CD4-positive, alpha-beta T cell treated with Interleukin-1 beta for 1 hour (primary cell): ENCODE data around the gene C14orf119.
"Not testable (repeated sequence)": the region's sequence is repeated elsewhere in the genome, so short reads cannot be mapped to it uniquely, and the experiment has no call there.

Experiments used
- DNase-seq, 2 donors: peaks; one replicate each; pipeline ENCODE4 v3.0.0-alpha.2; 2020 to 2022

Gene C14orf119

GRCh38 chr14:23091294-23092225, 3.7 kb upstream of the C14orf119 start:
- no peak for DNase-seq

DNA sequence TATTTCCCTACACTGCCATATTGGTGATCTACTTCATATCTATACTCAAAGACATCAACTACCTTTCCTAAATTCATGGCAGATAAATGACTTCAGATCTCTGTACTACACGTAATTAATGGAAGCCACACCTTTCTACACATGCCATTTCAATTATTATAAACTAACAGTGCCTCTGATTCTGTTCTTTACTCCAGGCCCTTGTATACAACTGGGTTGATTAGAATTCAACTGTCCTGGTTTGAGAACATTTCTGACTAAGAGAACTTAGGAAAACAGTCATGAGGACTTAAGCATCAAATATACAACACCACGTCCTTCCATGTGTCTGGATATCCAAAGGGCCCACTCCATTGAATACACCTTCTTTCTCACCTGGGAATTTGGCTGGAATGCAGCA, 2.2 kb upstream of the C14orf119 start:
- no peak for DNase-seq

- DNase-seq, result no peak
Measured at GRCh38 chr14:23093526-23093925, 1.8 kb upstream of the C14orf119 start.

GRCh38 chr14:23093991-23094665, 1.2 kb upstream of the C14orf119 start:
- peak in 1 of 2 donors; percentile 86 for DNase-seq

DNA sequence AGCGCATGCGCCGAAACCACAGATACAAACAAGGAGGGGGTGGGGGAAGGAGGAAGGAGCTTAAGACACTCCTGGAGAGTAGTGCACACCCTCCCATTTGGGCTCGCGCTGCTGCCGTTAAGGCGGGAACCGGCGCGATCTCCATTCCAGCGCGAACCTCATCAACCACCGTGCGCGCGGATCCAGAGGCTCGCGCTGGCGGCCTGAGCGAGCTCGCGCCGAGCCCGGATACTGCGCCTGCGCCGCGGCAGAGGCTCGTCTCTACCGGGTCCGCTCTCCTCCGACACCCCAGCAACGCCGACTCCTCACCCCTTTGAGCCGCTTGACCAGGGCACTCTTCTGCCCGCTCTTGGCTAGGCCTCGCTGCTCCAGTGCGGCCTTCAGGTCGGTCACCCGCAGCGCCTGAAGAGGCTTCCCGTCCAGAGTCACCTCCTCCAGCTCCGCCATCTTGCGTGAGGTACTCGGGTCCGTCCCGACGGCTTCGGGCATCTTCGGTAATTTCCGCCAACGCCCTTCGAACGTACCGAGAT, 574 bp upstream of the C14orf119 start, which contains the start of gene ACIN1:
Gene ACIN1 (minus strand): TSS at position 471 of the 530 bp plus-strand sequence. CDS start 24 bp downstream, at position 447.
- peak in 1 of 2 donors; percentile 81 for DNase-seq

- DNase-seq, result no peak
Measured at GRCh38 chr14:23097786-23098185, 2.5 kb downstream of the C14orf119 start.

DNA sequence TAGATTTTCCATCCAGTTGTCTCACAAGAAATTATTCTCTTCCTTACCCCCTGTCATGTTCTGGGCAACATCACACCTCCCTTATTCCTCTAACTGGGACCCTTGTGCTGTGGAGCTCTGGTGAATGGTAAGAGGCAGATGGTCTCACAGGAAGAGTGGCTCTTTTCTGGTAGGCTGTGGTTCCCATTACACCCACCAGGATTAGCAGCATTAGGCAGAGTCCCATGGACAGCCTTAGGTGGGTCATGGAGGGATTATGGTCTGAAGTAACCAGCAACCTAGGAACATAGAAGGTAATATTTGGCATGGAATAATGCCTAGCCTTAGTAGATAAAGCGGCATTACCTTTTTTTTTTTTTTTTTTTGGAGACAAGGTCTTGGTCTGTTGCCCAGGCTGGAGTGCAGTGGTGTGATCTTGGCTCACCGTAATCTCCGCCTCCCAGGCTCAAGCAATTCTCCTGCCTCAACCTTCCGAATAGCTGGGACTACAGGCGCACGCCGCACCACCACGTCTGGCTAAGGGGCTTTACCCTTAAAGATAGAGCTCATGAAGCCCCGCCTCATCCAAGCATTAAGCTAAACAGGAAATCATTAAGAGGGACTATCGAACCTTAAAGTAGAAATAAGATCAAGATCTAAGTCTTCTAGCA, 4.0 kb downstream of the C14orf119 start:
- no peak for DNase-seq

DNA sequence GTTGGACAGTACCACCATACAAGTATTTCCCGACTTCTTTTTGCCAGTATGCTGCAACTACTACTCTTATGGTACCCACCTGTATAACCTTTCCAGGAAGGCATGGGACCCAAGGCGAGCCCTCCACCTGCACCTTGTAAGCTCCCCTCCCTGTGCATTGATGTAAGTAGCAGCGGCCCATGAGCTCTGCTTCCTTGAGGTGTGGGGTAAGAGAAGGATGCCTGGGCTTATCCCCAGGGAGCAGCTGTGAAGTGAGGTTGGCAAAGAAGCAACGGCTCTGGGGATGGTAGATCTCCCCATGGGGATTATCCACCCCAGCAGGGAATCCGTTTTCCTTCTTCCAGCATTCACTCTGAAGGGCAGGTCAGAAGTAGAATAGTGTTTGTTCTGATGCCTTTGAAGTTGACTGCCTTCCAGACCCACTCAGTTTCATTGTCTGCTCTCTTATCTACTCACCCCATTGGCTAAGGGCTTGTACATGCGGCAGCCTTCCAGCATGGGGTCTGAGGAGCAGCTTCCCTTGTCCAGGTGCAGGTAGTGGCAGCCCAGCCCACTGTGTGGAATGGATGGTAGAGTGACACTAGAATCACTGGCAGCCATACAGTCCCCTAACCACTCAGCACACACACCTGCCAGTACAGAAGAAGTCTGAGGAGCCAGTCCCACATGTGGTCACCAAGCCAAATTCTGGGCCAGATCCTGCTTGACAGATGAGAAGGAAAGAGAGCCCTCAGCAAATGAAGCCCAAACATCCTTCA, 6.1 kb downstream of the C14orf119 start:
- DNase-seq, result no peak

DNA sequence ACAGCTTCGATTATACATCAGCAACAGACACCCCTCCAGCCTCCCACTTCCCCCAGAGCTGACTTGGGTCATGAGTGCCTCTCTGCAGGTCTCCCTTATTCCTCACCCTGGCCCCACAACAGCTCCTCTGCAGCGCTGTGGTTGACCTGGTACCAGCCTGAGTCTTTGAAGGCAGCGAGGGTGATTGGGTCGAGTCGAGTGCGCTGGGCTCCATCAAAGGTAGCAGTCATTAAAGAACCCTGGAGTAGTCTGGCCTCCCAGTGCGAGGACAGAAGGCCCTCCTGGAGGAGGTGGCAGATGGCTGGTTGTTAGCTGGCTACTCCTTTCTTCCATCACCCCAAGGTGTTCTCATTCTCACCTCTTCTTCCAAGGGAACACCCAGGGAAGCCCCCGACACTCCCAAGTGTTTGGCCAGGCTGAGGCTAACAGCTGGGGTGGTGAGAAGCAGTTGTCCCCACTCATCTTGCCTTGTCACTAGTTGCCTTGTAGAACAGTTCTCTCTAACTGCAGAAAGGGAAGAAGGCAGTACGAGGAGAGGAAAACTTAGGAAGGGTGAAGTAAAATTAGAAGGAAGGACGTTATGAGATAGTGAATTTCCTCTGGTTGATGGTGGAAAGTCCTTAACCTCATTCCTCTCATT, 6.8 kb downstream of the C14orf119 start:
- DNase-seq, result no peak

DNA sequence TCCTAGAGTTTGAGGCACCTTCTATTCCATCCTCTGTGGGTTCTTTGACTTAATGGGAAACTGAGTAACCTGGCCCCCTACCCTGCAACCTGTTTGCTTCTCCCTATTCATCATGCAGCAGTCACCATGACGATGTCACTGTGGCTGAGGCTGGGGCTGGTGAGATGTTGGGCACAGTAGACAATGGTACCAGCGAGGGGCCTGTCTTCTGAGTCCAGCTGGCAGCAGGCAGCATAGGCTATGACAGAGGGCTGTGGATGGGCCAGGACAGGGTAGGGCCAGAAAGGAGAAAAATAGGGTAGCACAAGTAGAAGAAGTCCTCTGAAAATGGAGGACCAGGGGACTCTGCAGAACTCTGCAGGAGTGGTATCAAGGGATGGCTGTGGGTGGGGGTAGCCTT, 7.5 kb downstream of the C14orf119 start:
- DNase-seq, result no peak

DNA sequence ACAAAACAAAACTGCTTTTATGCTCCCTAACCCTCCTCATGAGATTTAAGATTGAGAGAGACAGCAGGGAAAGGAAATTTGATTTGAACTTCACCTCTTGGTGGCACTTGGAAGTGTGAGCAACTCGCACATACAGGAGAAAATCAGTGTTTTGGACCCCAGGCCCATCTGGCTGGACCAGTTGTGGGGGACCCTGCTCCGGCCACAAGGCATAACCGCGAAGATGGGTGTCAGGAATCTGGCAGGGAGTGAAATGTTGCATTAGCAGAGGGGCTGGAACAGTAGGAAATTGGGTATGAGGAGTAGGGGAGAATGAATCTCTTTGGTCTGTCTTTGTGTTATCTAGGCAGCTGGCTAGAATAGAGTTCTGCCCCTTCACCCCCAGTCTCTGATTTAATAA, 8.3 kb downstream of the C14orf119 start:
- DNase-seq, result no peak

- no peak for DNase-seq
Measured at GRCh38 chr14:23104070-23104590, 8.8 kb downstream of the C14orf119 start.

DNA sequence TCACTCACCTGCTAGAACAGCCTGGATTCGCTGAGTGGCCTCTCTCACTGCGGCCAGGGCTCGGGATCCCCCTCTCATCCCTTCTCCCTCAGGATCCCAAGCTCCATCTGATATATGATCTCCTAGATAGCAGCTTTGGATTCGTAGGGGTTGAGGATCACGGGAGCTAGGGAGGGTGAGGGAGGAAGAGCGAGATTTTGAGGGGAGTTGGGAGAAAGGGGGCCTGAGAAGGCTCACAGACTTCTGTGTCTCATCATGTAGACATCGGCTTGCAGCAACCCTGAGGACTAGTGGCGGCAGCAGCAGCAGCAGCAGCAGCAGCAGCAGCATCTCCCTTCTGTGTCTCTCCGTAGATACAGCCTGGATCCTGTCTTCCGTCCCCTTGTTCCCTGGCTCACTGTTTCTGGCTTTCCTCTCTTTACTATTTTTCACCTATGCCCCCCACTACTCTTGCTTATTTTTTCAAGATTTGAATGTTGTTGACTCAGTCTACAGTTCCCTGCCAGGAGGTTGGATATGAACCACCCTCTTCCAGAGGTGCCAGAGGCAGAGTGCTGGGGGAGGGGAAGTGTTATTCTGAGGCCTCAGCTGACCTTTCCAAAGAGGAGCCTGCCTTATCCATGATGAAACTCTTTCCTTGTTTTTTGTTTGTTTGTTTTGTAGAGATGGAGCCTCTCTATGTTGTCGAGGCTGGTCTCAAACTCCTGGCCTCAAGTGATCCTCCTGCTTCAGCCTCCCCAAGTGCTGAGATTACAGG, 9.5 kb downstream of the C14orf119 start, which contains the start of gene CIROP:
Gene CIROP (minus strand): TSS at position 399 of the 757 bp plus-strand sequence. CDS start 69 bp downstream, at position 330.
- DNase-seq, result no peak

- DNase-seq, result no peak
Measured at GRCh38 chr14:23105348-23105824, 10.1 kb downstream of the C14orf119 start.

DNA sequence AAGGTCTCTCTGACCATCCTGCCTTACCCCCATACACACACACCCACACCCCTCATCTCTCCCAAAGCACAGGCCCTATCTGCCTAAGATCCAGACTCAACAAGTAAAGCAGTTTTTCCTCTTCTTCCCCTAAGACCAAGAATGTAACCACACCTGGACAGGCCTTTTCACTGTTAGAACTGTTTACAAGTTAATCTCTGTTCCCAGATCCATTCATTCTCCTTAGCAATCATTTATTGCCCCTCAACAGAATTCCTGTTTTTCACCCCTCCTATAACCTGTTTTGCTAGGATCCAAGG, 11.4 kb downstream of the C14orf119 start:
- no peak for DNase-seq

- not testable (repeated sequence) for DNase-seq
Measured at GRCh38 chr14:23107620-23108019, 12.3 kb downstream of the C14orf119 start.

- not testable (repeated sequence) for DNase-seq
Measured at GRCh38 chr14:23108169-23108568, 12.9 kb downstream of the C14orf119 start.

GRCh38 chr14:23109769-23110168, 14.5 kb downstream of the C14orf119 start:
- no peak for DNase-seq

GRCh38 chr14:23110579-23111365, 15.5 kb downstream of the C14orf119 start:
- no peak for DNase-seq
